Stimulated activated naive CD8-positive, alpha-beta T cell treated with anti-CD3 and anti-CD28 coated beads, Interleukin-15, amount 100 ng/mL, for 72 hours (primary cell): ENCODE results near the gene PDPR.
"Not testable (repeated sequence)": the region's sequence is repeated elsewhere in the genome, so short reads cannot be mapped to it uniquely, and the experiment has no call there.

Experiments used
- ATAC-seq: fragments of 150-1000 bp; cut with Tn5 transposase; 2 replicates; pipeline ENCODE4 v1.10.0; 2021; ENCODE audit warnings: mild to moderate bottlenecking, moderate library complexity
- DNase-seq, 2 donors: peaks; one replicate each; pipeline ENCODE4 v3.0.0; 2021 to 2022
- H3K27ac Mint-ChIP-seq, 2 donors: one replicate each; pipeline ENCODE4 v1.8.0; 2022; ENCODE audit warnings: mild to moderate bottlenecking in 2 of 2, mixed read lengths in 2 of 2, moderate library complexity in 2 of 2
- H3K27me3 Mint-ChIP-seq: one replicate; pipeline ENCODE4 v1.8.0; 2022; ENCODE audit warnings: mixed read lengths
- H3K4me1 Mint-ChIP-seq: one replicate; pipeline ENCODE4 v1.8.0; 2022; ENCODE audit warnings: mild to moderate bottlenecking, mixed read lengths
- H3K4me3 Mint-ChIP-seq, 2 donors: one replicate each; pipeline ENCODE4 v1.8.0; 2022; ENCODE audit warnings: mild to moderate bottlenecking in 2 of 2, mixed read lengths in 2 of 2, moderate library complexity in 1 of 2
- H3K9me3 Mint-ChIP-seq, 2 donors: one replicate each; pipeline ENCODE4 v1.8.0; 2022; ENCODE audit warnings: mixed read lengths in 2 of 2

The PDPR gene

GRCh38 chr16:70113982-70114826, at the start of gene PDPR:
Gene PDPR (plus strand): TSS chr16:70114332. CDS start chr16:70120493, 6,161 bp downstream.
- H3K9me3 Mint-ChIP-seq, H3K27me3 Mint-ChIP-seq: not testable (repeated sequence)
- Mint-ChIP-seq H3K4me1 (peaks cover 31% of the 10 kb centered on the region), H3K4me3 (peak within 1 kb of the TSS; percentile 90 to 92), H3K27ac (peak within 1 kb of the TSS; percentile 92 to 96)
- ATAC-seq (peak; percentile 97), DNase-seq (peak; percentile 94 to 95)

- peak overlapping the region in 1 of 2 donors; percentile 63 for H3K27ac Mint-ChIP-seq
- DNase-seq = peak; percentile 37 to 40
These were observed 49.2 kb upstream of the PDPR start for GRCh38 chr16:70064841-70065370.

GRCh38 chr16:70065376-70065745, 48.8 kb upstream of the PDPR start:
- peak; percentile 64 for ATAC-seq
- Mint-ChIP-seq H3K4me3 (peak overlapping the region; percentile 83 to 87), H3K4me1 (peaks cover 14% of the 10 kb centered on the region), H3K27ac (peak overlapping the region in 1 of 2 donors; percentile 54)
- H3K9me3 Mint-ChIP-seq, DNase-seq, H3K27me3 Mint-ChIP-seq: not testable (repeated sequence)

More at GRCh38 chr16:70064841-70065370, 49.2 kb upstream of the PDPR start:
- Mint-ChIP-seq H3K4me3 (peak overlapping the region; percentile 78 to 80), H3K4me1 (peaks cover 14% of the 10 kb centered on the region)
- not testable (repeated sequence) for H3K27me3 Mint-ChIP-seq, H3K9me3 Mint-ChIP-seq
- peak; percentile 44 for ATAC-seq

- H3K27ac Mint-ChIP-seq = peak overlapping the region; percentile 40 to 80
- peak; percentile 89 to 92 for DNase-seq
- ATAC-seq = peak; percentile 97
- peak overlapping the region; percentile 83 to 87 for H3K4me3 Mint-ChIP-seq
- H3K4me1 Mint-ChIP-seq = peaks cover 12% of the 10 kb centered on the region
- H3K9me3 Mint-ChIP-seq, H3K27me3 Mint-ChIP-seq: not testable (repeated sequence)
These were observed 48.1 kb upstream of the PDPR start for GRCh38 chr16:70065746-70066658.

- not testable (repeated sequence) for DNase-seq, H3K27me3 Mint-ChIP-seq, ATAC-seq, H3K9me3 Mint-ChIP-seq
- H3K4me3 Mint-ChIP-seq = peak overlapping the region; percentile 62 to 73
- peaks cover 11% of the 10 kb centered on the region for H3K4me1 Mint-ChIP-seq
- H3K27ac Mint-ChIP-seq = peak overlapping the region in 1 of 2 donors; percentile 74
These were observed 47.4 kb upstream of the PDPR start for GRCh38 chr16:70066751-70067150.

GRCh38 chr16:70079081-70079480, 35.1 kb upstream of the PDPR start:
- H3K27me3 Mint-ChIP-seq, H3K4me1 Mint-ChIP-seq, DNase-seq, H3K4me3 Mint-ChIP-seq, H3K9me3 Mint-ChIP-seq, ATAC-seq, H3K27ac Mint-ChIP-seq: not testable (repeated sequence)

GRCh38 chr16:70081219-70081618, 32.9 kb upstream of the PDPR start:
- H3K4me1 Mint-ChIP-seq, ATAC-seq, H3K4me3 Mint-ChIP-seq, H3K27ac Mint-ChIP-seq, H3K9me3 Mint-ChIP-seq, DNase-seq, H3K27me3 Mint-ChIP-seq: not testable (repeated sequence)

- H3K4me1 Mint-ChIP-seq, ATAC-seq, H3K9me3 Mint-ChIP-seq, H3K4me3 Mint-ChIP-seq, DNase-seq, H3K27ac Mint-ChIP-seq, H3K27me3 Mint-ChIP-seq: not testable (repeated sequence)
These were observed 30.2 kb upstream of the PDPR start for GRCh38 chr16:70083931-70084330.

GRCh38 chr16:70088160-70088559, 26.0 kb upstream of the PDPR start:
- DNase-seq, ATAC-seq, H3K4me3 Mint-ChIP-seq, H3K27ac Mint-ChIP-seq, H3K27me3 Mint-ChIP-seq, H3K9me3 Mint-ChIP-seq, H3K4me1 Mint-ChIP-seq: not testable (repeated sequence)

- H3K27me3 Mint-ChIP-seq, H3K27ac Mint-ChIP-seq, ATAC-seq, H3K4me3 Mint-ChIP-seq, H3K4me1 Mint-ChIP-seq, H3K9me3 Mint-ChIP-seq, DNase-seq: not testable (repeated sequence)
These were observed 25.3 kb upstream of the PDPR start for GRCh38 chr16:70088877-70089276.

- not testable (repeated sequence) for ATAC-seq, DNase-seq, H3K27ac Mint-ChIP-seq, H3K27me3 Mint-ChIP-seq, H3K4me3 Mint-ChIP-seq, H3K4me1 Mint-ChIP-seq, H3K9me3 Mint-ChIP-seq
These were observed 24.8 kb upstream of the PDPR start for GRCh38 chr16:70089289-70089688.

- not testable (repeated sequence) for H3K4me3 Mint-ChIP-seq, DNase-seq, H3K27ac Mint-ChIP-seq, ATAC-seq, H3K9me3 Mint-ChIP-seq, H3K27me3 Mint-ChIP-seq, H3K4me1 Mint-ChIP-seq
These were observed 23.0 kb upstream of the PDPR start for GRCh38 chr16:70091104-70091503.

GRCh38 chr16:70094096-70094495, 20.0 kb upstream of the PDPR start:
- H3K27me3 Mint-ChIP-seq, H3K4me1 Mint-ChIP-seq, H3K9me3 Mint-ChIP-seq, ATAC-seq, H3K4me3 Mint-ChIP-seq, DNase-seq: not testable (repeated sequence)
- H3K27ac Mint-ChIP-seq = peak overlapping the region in 1 of 2 donors; percentile 31

GRCh38 chr16:70109583-70110279, 4.4 kb upstream of the PDPR start:
- not testable (repeated sequence) for DNase-seq, ATAC-seq, H3K4me1 Mint-ChIP-seq, H3K9me3 Mint-ChIP-seq, H3K4me3 Mint-ChIP-seq, H3K27me3 Mint-ChIP-seq
- H3K27ac Mint-ChIP-seq = peak overlapping the region in 1 of 2 donors; percentile 85

GRCh38 chr16:70112162-70112561, 2.0 kb upstream of the PDPR start:
- ATAC-seq, H3K4me3 Mint-ChIP-seq, H3K9me3 Mint-ChIP-seq, DNase-seq, H3K27me3 Mint-ChIP-seq, H3K27ac Mint-ChIP-seq: not testable (repeated sequence)
- peaks cover 10% of the 10 kb centered on the region for H3K4me1 Mint-ChIP-seq
